Hepatocyte (in vitro differentiated cells): Measurements from ENCODE around the gene RHEBL1. TPM values are rescaled to one million over a fixed set of nuclear protein-coding genes. Genes with fewer than 3 reads are reported as not detected.

ENCODE experiments used
- DNase-seq: peaks from one replicate; pipeline ENCODE4 v3.0.0-alpha.2; 2016; ENCODE audit warnings: low spot score
- H2AFZ ChIP-seq: fragments of 200-600 bp; sonication (generic); 2 replicates; pipeline ENCODE4 v1.6.0; 2016; ENCODE audit warnings: antibody characterized with exemption, mild to moderate bottlenecking
- H3K27ac ChIP-seq: fragments of 200-600 bp; sonication (generic); 2 replicates; pipeline ENCODE4 v1.5.1; 2016; ENCODE audit warnings: mild to moderate bottlenecking
- H3K27me3 ChIP-seq: fragments of 200-600 bp; sonication (generic); 2 replicates; pipeline ENCODE4 v1.6.1; 2016
- H3K36me3 ChIP-seq: fragments of 200-600 bp; sonication (generic); replicated peaks from 2 replicates; pipeline ENCODE4 v1.5.1; 2016; ENCODE audit warnings: low read depth; ENCODE audit not compliant: insufficient read depth
- H3K4me1 ChIP-seq: fragments of 200-600 bp; sonication (generic); 2 replicates; pipeline ENCODE4 v1.5.1; 2016; ENCODE audit warnings: mild to moderate bottlenecking, moderate library complexity; ENCODE audit not compliant: insufficient read depth
- H3K4me2 ChIP-seq: fragments of 200-600 bp; sonication (generic); 2 replicates; pipeline ENCODE4 v1.6.0; 2016
- H3K4me3 ChIP-seq: fragments of 200-600 bp; sonication (generic); 2 replicates; pipeline ENCODE4 v1.5.1; 2016; ENCODE audit warnings: mild to moderate bottlenecking
- H3K79me2 ChIP-seq: fragments of 200-600 bp; sonication (generic); 2 replicates; pipeline ENCODE4 v1.6.0; 2017; ENCODE audit warnings: mild to moderate bottlenecking
- H3K9me2 ChIP-seq: fragments of 200-600 bp; sonication (generic); replicated peaks from 2 replicates; pipeline ENCODE4 v1.6.0; 2017; ENCODE audit warnings: mild to moderate bottlenecking; ENCODE audit not compliant: insufficient read depth
- H3K9me3 ChIP-seq: fragments of 200-600 bp; sonication (generic); 2 replicates; pipeline ENCODE4 v1.5.1; 2016; ENCODE audit warnings: low read depth, mild to moderate bottlenecking
- H4K20me1 ChIP-seq: fragments of 200-600 bp; sonication (generic); 2 replicates; pipeline ENCODE4 v1.6.0; 2016; ENCODE audit warnings: mild to moderate bottlenecking; ENCODE audit not compliant: insufficient read depth, poor library complexity, severe bottlenecking
- EZH2 ChIP-seq: fragments of 200-600 bp; sonication (generic); IDR thresholded peaks from 2 replicates; pipeline ENCODE4 v1.6.1; 2016; ENCODE audit warnings: antibody characterized with exemption, mild to moderate bottlenecking, borderline replicate concordance
- EZH2phosphoT487 ChIP-seq: fragments of 200-600 bp; sonication (generic); IDR thresholded peaks from one replicate; pipeline ENCODE4 v1.6.1; 2018; ENCODE audit warnings: antibody characterized with exemption, mild to moderate bottlenecking, low read depth, moderate library complexity; ENCODE audit not compliant: unreplicated experiment, severe bottlenecking
- WGBS: methylation state at CpG from one replicate; pipeline ENCODE4 v1.1.6; 2016; ENCODE audit warnings: low lambda C conversion rate; ENCODE audit errors: missing lambda C conversion rate; 5-methylcytosine and 5-hydroxymethylcytosine counted together
- polyA plus RNA-seq: library from polyadenylated mRNA; unstranded; fragments of >200 nt; fragmentation: Nextera tagmentation; extraction: Ambion mirVana; gene quantifications from 2 replicates; pipeline ENCODE4 v1.2.1, GENCODE V29; 2016
- total RNA-seq: library from RNA; depleted of rRNA; stranded (reverse); fragments of >200 nt; gene quantifications from 2 replicates; pipeline ENCODE4 v1.2.3, GENCODE V29; 2014
- TF ChIP-seq, protein P1 (sequence below): fragments of 200-600 bp; sonication (generic); IDR thresholded peaks from 2 replicates; pipeline ENCODE4 v1.5.1; 2016; ENCODE audit warnings: antibody characterized with exemption, mild to moderate bottlenecking; ENCODE audit not compliant: poor library complexity

The RHEBL1 gene
- total and polyA plus RNA-seq, 2 experiments from 2014 or later, result 0.30 TPM; not detected in 1

DNA sequence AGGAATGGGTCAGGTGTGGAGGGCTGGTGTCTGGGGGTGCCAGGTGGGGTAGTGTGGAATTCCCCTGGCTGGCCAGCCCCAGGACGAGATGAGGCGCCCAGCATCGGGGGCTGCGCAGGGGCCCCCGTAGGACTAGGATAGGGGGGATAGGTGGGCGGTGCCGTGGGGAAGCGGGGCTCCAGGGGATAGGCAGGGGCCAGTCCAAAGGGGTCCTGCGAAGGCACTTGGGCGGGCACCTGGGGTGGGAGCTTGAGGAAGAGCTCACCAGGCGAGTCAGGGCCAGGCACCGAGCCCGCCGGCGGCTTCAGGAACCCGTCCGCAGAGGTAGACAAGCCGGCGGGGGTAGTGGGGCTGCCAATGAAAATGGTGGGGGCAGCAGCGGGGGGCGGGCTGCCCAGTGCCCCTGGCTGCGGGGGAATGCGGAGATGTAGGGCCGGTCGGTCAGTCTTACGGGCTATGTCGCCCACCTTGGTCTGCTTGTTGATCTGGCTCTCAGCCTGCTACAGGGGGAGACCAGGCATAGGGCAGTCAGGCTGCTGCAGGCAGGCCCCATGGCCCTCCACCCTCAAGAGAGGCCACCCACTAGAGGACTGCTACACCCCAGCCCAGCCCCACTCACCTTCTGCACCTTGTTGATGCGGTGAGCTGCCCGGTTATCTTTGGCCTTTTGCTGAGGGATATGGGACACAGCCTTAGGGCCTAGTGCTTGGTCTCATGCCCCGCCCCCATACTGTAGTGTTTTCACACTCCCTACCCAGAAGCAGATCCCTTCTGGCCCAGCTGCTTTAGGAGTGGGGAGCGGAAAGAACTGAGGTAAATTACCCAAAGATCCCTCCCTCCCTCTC, 28.5 kb downstream of the RHEBL1 start:
- Histone ChIP-seq H3K4me2 (no peak overlapping the region), H3K9me2 (no peaks in the 10 kb centered on the region), H4K20me1 (no peaks in the 10 kb centered on the region), H3K4me3 (no peak overlapping the region), H2AFZ (no peak overlapping the region), H3K4me1 (no peaks in the 10 kb centered on the region), H3K36me3 (no peaks in the 10 kb centered on the region), H3K27me3 (no peaks in the 10 kb centered on the region), H3K79me2 (no peaks in the 10 kb centered on the region), H3K9me3 (no peaks in the 10 kb centered on the region), H3K27ac (no peak overlapping the region)
- TF ChIP-seq, protein P1, sequence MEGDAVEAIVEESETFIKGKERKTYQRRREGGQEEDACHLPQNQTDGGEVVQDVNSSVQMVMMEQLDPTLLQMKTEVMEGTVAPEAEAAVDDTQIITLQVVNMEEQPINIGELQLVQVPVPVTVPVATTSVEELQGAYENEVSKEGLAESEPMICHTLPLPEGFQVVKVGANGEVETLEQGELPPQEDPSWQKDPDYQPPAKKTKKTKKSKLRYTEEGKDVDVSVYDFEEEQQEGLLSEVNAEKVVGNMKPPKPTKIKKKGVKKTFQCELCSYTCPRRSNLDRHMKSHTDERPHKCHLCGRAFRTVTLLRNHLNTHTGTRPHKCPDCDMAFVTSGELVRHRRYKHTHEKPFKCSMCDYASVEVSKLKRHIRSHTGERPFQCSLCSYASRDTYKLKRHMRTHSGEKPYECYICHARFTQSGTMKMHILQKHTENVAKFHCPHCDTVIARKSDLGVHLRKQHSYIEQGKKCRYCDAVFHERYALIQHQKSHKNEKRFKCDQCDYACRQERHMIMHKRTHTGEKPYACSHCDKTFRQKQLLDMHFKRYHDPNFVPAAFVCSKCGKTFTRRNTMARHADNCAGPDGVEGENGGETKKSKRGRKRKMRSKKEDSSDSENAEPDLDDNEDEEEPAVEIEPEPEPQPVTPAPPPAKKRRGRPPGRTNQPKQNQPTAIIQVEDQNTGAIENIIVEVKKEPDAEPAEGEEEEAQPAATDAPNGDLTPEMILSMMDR, result no peak
- no peak for TF ChIP-seq EZH2phosphoT487
- 97% methylated on average over 10 of the region's 31 CpGs for WGBS
- DNase-seq, result no peak

DNA sequence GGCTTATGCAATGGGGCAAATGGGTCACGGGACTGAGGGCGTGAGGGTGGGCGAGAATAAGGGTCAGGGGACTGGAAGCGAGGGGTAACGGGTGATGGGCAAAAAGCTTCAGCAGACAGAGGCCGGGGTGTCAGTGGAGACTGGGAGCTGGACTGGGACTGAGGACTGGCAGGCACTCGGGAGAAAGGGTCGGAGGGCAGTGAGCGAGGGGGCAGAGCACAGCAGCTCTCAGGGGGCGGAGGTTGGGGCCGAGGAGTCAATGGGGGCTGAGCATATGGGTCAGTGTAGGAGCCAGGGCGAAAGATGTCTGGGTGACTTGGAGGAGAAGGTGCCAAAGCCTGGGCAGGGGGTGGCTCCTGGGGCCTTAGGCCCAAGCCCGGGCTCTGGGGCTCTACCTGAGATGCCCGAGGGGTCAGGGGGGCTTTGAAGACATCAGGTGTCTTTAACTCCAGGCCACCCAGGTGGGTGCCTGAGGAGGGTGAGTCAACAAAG, 29.4 kb downstream of the RHEBL1 start:
- Histone ChIP-seq H3K4me3 (no peak overlapping the region), H3K79me2 (no peaks in the 10 kb centered on the region), H3K9me3 (no peaks in the 10 kb centered on the region), H3K27ac (no peak overlapping the region), H4K20me1 (no peaks in the 10 kb centered on the region), H3K4me1 (no peaks in the 10 kb centered on the region), H3K9me2 (no peaks in the 10 kb centered on the region), H2AFZ (no peak overlapping the region), H3K36me3 (no peaks in the 10 kb centered on the region), H3K27me3 (no peaks in the 10 kb centered on the region), H3K4me2 (no peak overlapping the region)
- 94% methylated on average over 9 of the region's 14 CpGs for WGBS
- no peak for DNase-seq
- no peak for TF ChIP-seq EZH2phosphoT487
- TF ChIP-seq, protein P1, result no peak
- TF ChIP-seq EZH2, result no peak

DNA sequence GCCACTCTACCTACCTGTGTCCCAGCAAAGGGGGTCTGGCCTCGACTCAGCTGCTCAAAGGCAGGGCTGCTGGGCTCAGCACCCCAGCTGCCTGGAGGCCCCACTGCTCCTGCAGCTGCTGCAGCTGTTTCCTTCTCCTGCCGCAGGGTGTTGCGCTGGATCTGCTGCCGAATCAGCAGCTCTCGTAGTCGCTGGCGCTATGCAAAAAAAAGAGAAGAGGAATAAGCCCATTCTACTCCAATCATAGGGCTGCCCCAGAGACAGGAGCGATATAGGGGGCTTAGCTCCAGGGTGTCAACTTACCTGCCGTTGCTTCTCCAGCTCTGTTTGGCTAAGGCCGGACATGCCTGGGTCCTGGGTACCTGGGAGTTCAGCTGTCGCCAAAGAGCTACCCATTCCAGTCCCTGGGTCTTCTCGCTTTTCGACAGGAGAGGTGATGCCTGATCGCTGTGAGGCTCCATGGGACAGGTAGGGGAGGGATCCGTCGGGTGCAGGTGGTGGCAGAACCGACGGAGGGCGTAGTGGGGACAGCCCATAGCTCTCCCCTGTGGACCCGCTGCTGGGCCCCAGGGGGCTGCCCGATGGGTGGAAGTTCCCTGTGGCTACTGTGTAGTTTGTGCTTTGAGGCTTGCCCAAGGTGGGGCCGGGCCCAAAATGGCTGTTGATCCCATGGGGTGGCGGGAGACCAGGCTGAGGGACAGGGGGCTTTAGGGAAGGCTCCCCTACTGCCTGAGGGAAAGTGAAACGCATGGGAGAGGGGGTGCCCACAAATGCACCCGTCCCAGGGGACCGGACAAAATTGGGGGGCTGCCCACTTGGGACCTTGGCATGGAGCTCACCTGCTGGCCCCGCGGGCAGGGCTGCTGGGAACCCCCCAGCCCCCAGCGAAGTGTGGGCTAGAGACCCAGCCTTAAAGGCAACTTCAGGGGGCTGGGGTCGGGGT, 30.1 kb downstream of the RHEBL1 start:
- DNase-seq, result no peak
- no peak overlapping the region for H3K4me2 ChIP-seq
- no peak overlapping the region for H3K27ac ChIP-seq
- no peaks in the 10 kb centered on the region for H3K79me2 ChIP-seq
- no peaks in the 10 kb centered on the region for H3K9me3 ChIP-seq
- H4K20me1 ChIP-seq, result no peaks in the 10 kb centered on the region
- H3K4me3 ChIP-seq, result no peak overlapping the region
- H3K9me2 ChIP-seq, result no peaks in the 10 kb centered on the region
- 96% methylated on average over 29 of the region's 30 CpGs for WGBS
- TF ChIP-seq, protein P1, result no peak
- TF ChIP-seq EZH2 (no peak), EZH2phosphoT487 (no peak)
- no peak overlapping the region for H2AFZ ChIP-seq
- H3K36me3 ChIP-seq, result no peaks in the 10 kb centered on the region
- no peaks in the 10 kb centered on the region for H3K4me1 ChIP-seq
- no peaks in the 10 kb centered on the region for H3K27me3 ChIP-seq
